Activated naive CD8-positive, alpha-beta T cell treated with anti-CD3 and anti-CD28 coated beads, Interleukin-2, amount 50 U/mL, for 24 hours (primary cell): ENCODE results near the gene ABLIM2.

Experiments used
- ATAC-seq: fragments of 150-1000 bp; cut with Tn5 transposase; one replicate; pipeline ENCODE4 v1.10.0; 2021
- DNase-seq: peaks from one replicate; pipeline ENCODE4 v3.0.0; 2021
- H3K27ac Mint-ChIP-seq: one replicate; pipeline ENCODE4 v1.8.0; 2021; ENCODE audit warnings: mild to moderate bottlenecking, mixed read lengths
- H3K27me3 Mint-ChIP-seq: one replicate; pipeline ENCODE4 v1.8.0; 2021; ENCODE audit warnings: mixed read lengths
- H3K36me3 Mint-ChIP-seq: one replicate; pipeline ENCODE4 v1.8.0; 2021; ENCODE audit warnings: low read depth, mixed read lengths
- H3K4me1 Mint-ChIP-seq: one replicate; pipeline ENCODE4 v1.8.0; 2021; ENCODE audit warnings: mixed read lengths
- H3K4me3 Mint-ChIP-seq: one replicate; pipeline ENCODE4 v1.8.0; 2021; ENCODE audit warnings: mild to moderate bottlenecking, moderate library complexity, mixed read lengths
- H3K9me3 Mint-ChIP-seq: one replicate; pipeline ENCODE4 v1.8.0; 2021; ENCODE audit warnings: mixed read lengths

The ABLIM2 gene

GRCh38 chr4:8109406-8110065 is 49.1 kb downstream of the ABLIM2 start:
- Mint-ChIP-seq H3K4me1 (peaks cover 3% of the 10 kb centered on the region), H3K4me3 (no peak overlapping the region), H3K27ac (no peak overlapping the region), H3K27me3 (no peaks in the 10 kb centered on the region), H3K9me3 (no peaks in the 10 kb centered on the region), H3K36me3 (no peaks in the 10 kb centered on the region)
- no peak for DNase-seq
- ATAC-seq, result no peak

- no peak for DNase-seq
- no peaks in the 10 kb centered on the region for H3K9me3 Mint-ChIP-seq
- ATAC-seq, result no peak
- H3K27ac Mint-ChIP-seq, result no peak overlapping the region
- H3K36me3 Mint-ChIP-seq, result no peaks in the 10 kb centered on the region
- H3K4me3 Mint-ChIP-seq, result no peak overlapping the region
- no peaks in the 10 kb centered on the region for H3K27me3 Mint-ChIP-seq
- H3K4me1 Mint-ChIP-seq, result peaks cover 3% of the 10 kb centered on the region
Observed at GRCh38 chr4:8108991-8109390, 49.6 kb downstream of the ABLIM2 start.

GRCh38 chr4:8108261-8108660 is 50.4 kb downstream of the ABLIM2 start:
- H3K4me3 Mint-ChIP-seq, result no peak overlapping the region
- H3K4me1 Mint-ChIP-seq, result peaks cover 3% of the 10 kb centered on the region
- ATAC-seq (no peak), DNase-seq (no peak)
- H3K27me3 Mint-ChIP-seq, result no peaks in the 10 kb centered on the region
- no peak overlapping the region for H3K27ac Mint-ChIP-seq
- no peaks in the 10 kb centered on the region for H3K9me3 Mint-ChIP-seq
- H3K36me3 Mint-ChIP-seq, result no peaks in the 10 kb centered on the region

GRCh38 chr4:8107146-8107657 is 51.4 kb downstream of the ABLIM2 start:
- no peak overlapping the region for H3K4me3 Mint-ChIP-seq
- no peak for ATAC-seq

GRCh38 chr4:8106451-8107025 is 52.1 kb downstream of the ABLIM2 start:
- Mint-ChIP-seq H3K4me3 (no peak overlapping the region), H3K27me3 (no peaks in the 10 kb centered on the region), H3K9me3 (no peaks in the 10 kb centered on the region), H3K4me1 (peaks cover 3% of the 10 kb centered on the region), H3K27ac (no peak overlapping the region), H3K36me3 (no peaks in the 10 kb centered on the region)
- DNase-seq, result no peak
- no peak for ATAC-seq

More at GRCh38 chr4:8107146-8107657, 51.4 kb downstream of the ABLIM2 start:
- no peak for DNase-seq
- H3K9me3 Mint-ChIP-seq, result no peaks in the 10 kb centered on the region
- no peaks in the 10 kb centered on the region for H3K27me3 Mint-ChIP-seq
- H3K27ac Mint-ChIP-seq, result no peak overlapping the region
- peaks cover 3% of the 10 kb centered on the region for H3K4me1 Mint-ChIP-seq
- no peaks in the 10 kb centered on the region for H3K36me3 Mint-ChIP-seq

- no peaks in the 10 kb centered on the region for H3K9me3 Mint-ChIP-seq
- no peak overlapping the region for H3K27ac Mint-ChIP-seq
- no peaks in the 10 kb centered on the region for H3K36me3 Mint-ChIP-seq
- no peak for ATAC-seq
- H3K27me3 Mint-ChIP-seq, result no peaks in the 10 kb centered on the region
- peaks cover 3% of the 10 kb centered on the region for H3K4me1 Mint-ChIP-seq
- DNase-seq, result no peak
- H3K4me3 Mint-ChIP-seq, result no peak overlapping the region
Observed at GRCh38 chr4:8105306-8106100, 53.1 kb downstream of the ABLIM2 start.

- Mint-ChIP-seq H3K36me3 (no peaks in the 10 kb centered on the region), H3K4me1 (no peaks in the 10 kb centered on the region), H3K27ac (no peak overlapping the region), H3K27me3 (no peaks in the 10 kb centered on the region), H3K4me3 (no peak overlapping the region), H3K9me3 (no peaks in the 10 kb centered on the region)
- no peak for ATAC-seq
- no peak for DNase-seq
Observed at GRCh38 chr4:8104491-8105305, 53.9 kb downstream of the ABLIM2 start.

GRCh38 chr4:8103421-8104390 is 54.9 kb downstream of the ABLIM2 start:
- no peaks in the 10 kb centered on the region for H3K9me3 Mint-ChIP-seq
- no peak overlapping the region for H3K4me3 Mint-ChIP-seq
- H3K27me3 Mint-ChIP-seq, result no peaks in the 10 kb centered on the region
- no peaks in the 10 kb centered on the region for H3K36me3 Mint-ChIP-seq
- no peak overlapping the region for H3K27ac Mint-ChIP-seq
- ATAC-seq (no peak), DNase-seq (no peak)
- no peaks in the 10 kb centered on the region for H3K4me1 Mint-ChIP-seq

GRCh38 chr4:8102831-8103230 is 55.8 kb downstream of the ABLIM2 start:
- ATAC-seq, result no peak
- no peaks in the 10 kb centered on the region for H3K9me3 Mint-ChIP-seq
- no peaks in the 10 kb centered on the region for H3K4me1 Mint-ChIP-seq
- no peak overlapping the region for H3K4me3 Mint-ChIP-seq
- no peaks in the 10 kb centered on the region for H3K27me3 Mint-ChIP-seq
- no peaks in the 10 kb centered on the region for H3K36me3 Mint-ChIP-seq
- DNase-seq, result no peak
- no peak overlapping the region for H3K27ac Mint-ChIP-seq

GRCh38 chr4:8102076-8102355 is 56.6 kb downstream of the ABLIM2 start:
- no peaks in the 10 kb centered on the region for H3K27me3 Mint-ChIP-seq
- no peaks in the 10 kb centered on the region for H3K9me3 Mint-ChIP-seq
- H3K4me1 Mint-ChIP-seq, result no peaks in the 10 kb centered on the region
- no peak overlapping the region for H3K4me3 Mint-ChIP-seq
- DNase-seq, result no peak
- H3K36me3 Mint-ChIP-seq, result no peaks in the 10 kb centered on the region
- no peak for ATAC-seq
- no peak overlapping the region for H3K27ac Mint-ChIP-seq

- Mint-ChIP-seq H3K4me1 (no peaks in the 10 kb centered on the region), H3K4me3 (no peak overlapping the region), H3K9me3 (no peaks in the 10 kb centered on the region), H3K27ac (no peak overlapping the region), H3K27me3 (no peaks in the 10 kb centered on the region), H3K36me3 (no peaks in the 10 kb centered on the region)
- ATAC-seq (no peak), DNase-seq (no peak)
Observed at GRCh38 chr4:8101213-8102075, 57.2 kb downstream of the ABLIM2 start.

GRCh38 chr4:8099981-8100464 is 58.6 kb downstream of the ABLIM2 start:
- no peak for DNase-seq
- no peak overlapping the region for H3K27ac Mint-ChIP-seq
- no peak overlapping the region for H3K4me3 Mint-ChIP-seq
- no peak for ATAC-seq
- peaks cover 3% of the 10 kb centered on the region for H3K9me3 Mint-ChIP-seq
- peaks cover 6% of the 10 kb centered on the region for H3K36me3 Mint-ChIP-seq
- H3K4me1 Mint-ChIP-seq, result no peaks in the 10 kb centered on the region
- no peaks in the 10 kb centered on the region for H3K27me3 Mint-ChIP-seq

- DNase-seq (no peak), ATAC-seq (no peak)
- H3K4me3 Mint-ChIP-seq, result no peak overlapping the region
- H3K27me3 Mint-ChIP-seq, result no peaks in the 10 kb centered on the region
- H3K36me3 Mint-ChIP-seq, result peaks cover 6% of the 10 kb centered on the region
- H3K4me1 Mint-ChIP-seq, result no peaks in the 10 kb centered on the region
- no peak overlapping the region for H3K27ac Mint-ChIP-seq
- peaks cover 19% of the 10 kb centered on the region for H3K9me3 Mint-ChIP-seq
Observed at GRCh38 chr4:8098506-8098905, 60.1 kb downstream of the ABLIM2 start.
